Hepatocyte (in vitro differentiated cells): ENCODE results near the gene CIZ1. TPM values are rescaled to one million over a fixed set of nuclear protein-coding genes. Genes with fewer than 3 reads are reported as not detected.

ENCODE experiments used
- DNase-seq: peaks from one replicate; pipeline ENCODE4 v3.0.0-alpha.2; 2016; ENCODE audit warnings: low spot score
- H2AFZ ChIP-seq: fragments of 200-600 bp; sonication (generic); 2 replicates; pipeline ENCODE4 v1.6.0; 2016; ENCODE audit warnings: antibody characterized with exemption, mild to moderate bottlenecking
- H3K27ac ChIP-seq: fragments of 200-600 bp; sonication (generic); 2 replicates; pipeline ENCODE4 v1.5.1; 2016; ENCODE audit warnings: mild to moderate bottlenecking
- H3K27me3 ChIP-seq: fragments of 200-600 bp; sonication (generic); 2 replicates; pipeline ENCODE4 v1.6.1; 2016
- H3K36me3 ChIP-seq: fragments of 200-600 bp; sonication (generic); replicated peaks from 2 replicates; pipeline ENCODE4 v1.5.1; 2016; ENCODE audit warnings: low read depth; ENCODE audit not compliant: insufficient read depth
- H3K4me1 ChIP-seq: fragments of 200-600 bp; sonication (generic); 2 replicates; pipeline ENCODE4 v1.5.1; 2016; ENCODE audit warnings: mild to moderate bottlenecking, moderate library complexity; ENCODE audit not compliant: insufficient read depth
- H3K4me2 ChIP-seq: fragments of 200-600 bp; sonication (generic); 2 replicates; pipeline ENCODE4 v1.6.0; 2016
- H3K4me3 ChIP-seq: fragments of 200-600 bp; sonication (generic); 2 replicates; pipeline ENCODE4 v1.5.1; 2016; ENCODE audit warnings: mild to moderate bottlenecking
- H3K79me2 ChIP-seq: fragments of 200-600 bp; sonication (generic); 2 replicates; pipeline ENCODE4 v1.6.0; 2017; ENCODE audit warnings: mild to moderate bottlenecking
- H3K9me2 ChIP-seq: fragments of 200-600 bp; sonication (generic); replicated peaks from 2 replicates; pipeline ENCODE4 v1.6.0; 2017; ENCODE audit warnings: mild to moderate bottlenecking; ENCODE audit not compliant: insufficient read depth
- H3K9me3 ChIP-seq: fragments of 200-600 bp; sonication (generic); 2 replicates; pipeline ENCODE4 v1.5.1; 2016; ENCODE audit warnings: low read depth, mild to moderate bottlenecking
- H4K20me1 ChIP-seq: fragments of 200-600 bp; sonication (generic); 2 replicates; pipeline ENCODE4 v1.6.0; 2016; ENCODE audit warnings: mild to moderate bottlenecking; ENCODE audit not compliant: insufficient read depth, poor library complexity, severe bottlenecking
- EZH2 ChIP-seq: fragments of 200-600 bp; sonication (generic); IDR thresholded peaks from 2 replicates; pipeline ENCODE4 v1.6.1; 2016; ENCODE audit warnings: antibody characterized with exemption, mild to moderate bottlenecking, borderline replicate concordance
- EZH2phosphoT487 ChIP-seq: fragments of 200-600 bp; sonication (generic); IDR thresholded peaks from one replicate; pipeline ENCODE4 v1.6.1; 2018; ENCODE audit warnings: antibody characterized with exemption, mild to moderate bottlenecking, low read depth, moderate library complexity; ENCODE audit not compliant: unreplicated experiment, severe bottlenecking
- WGBS: methylation state at CpG from one replicate; pipeline ENCODE4 v1.1.6; 2016; ENCODE audit warnings: low lambda C conversion rate; ENCODE audit errors: missing lambda C conversion rate; 5-methylcytosine and 5-hydroxymethylcytosine counted together
- polyA plus RNA-seq: library from polyadenylated mRNA; unstranded; fragments of >200 nt; fragmentation: Nextera tagmentation; extraction: Ambion mirVana; gene quantifications from 2 replicates; pipeline ENCODE4 v1.2.1, GENCODE V29; 2016
- total RNA-seq: library from RNA; depleted of rRNA; stranded (reverse); fragments of >200 nt; gene quantifications from 2 replicates; pipeline ENCODE4 v1.2.3, GENCODE V29; 2014
- TF ChIP-seq, protein P1 (sequence below): fragments of 200-600 bp; sonication (generic); IDR thresholded peaks from 2 replicates; pipeline ENCODE4 v1.5.1; 2016; ENCODE audit warnings: antibody characterized with exemption, mild to moderate bottlenecking; ENCODE audit not compliant: poor library complexity

Gene CIZ1
- total and polyA plus RNA-seq, 2 experiments from 2014 or later: 31.0 to 85.6 TPM

GRCh38 chr9:128146591-128147120 is 44.7 kb downstream of the CIZ1 start:
- TF ChIP-seq EZH2 (no peak), EZH2phosphoT487 (no peak)
- TF ChIP-seq, protein P1, sequence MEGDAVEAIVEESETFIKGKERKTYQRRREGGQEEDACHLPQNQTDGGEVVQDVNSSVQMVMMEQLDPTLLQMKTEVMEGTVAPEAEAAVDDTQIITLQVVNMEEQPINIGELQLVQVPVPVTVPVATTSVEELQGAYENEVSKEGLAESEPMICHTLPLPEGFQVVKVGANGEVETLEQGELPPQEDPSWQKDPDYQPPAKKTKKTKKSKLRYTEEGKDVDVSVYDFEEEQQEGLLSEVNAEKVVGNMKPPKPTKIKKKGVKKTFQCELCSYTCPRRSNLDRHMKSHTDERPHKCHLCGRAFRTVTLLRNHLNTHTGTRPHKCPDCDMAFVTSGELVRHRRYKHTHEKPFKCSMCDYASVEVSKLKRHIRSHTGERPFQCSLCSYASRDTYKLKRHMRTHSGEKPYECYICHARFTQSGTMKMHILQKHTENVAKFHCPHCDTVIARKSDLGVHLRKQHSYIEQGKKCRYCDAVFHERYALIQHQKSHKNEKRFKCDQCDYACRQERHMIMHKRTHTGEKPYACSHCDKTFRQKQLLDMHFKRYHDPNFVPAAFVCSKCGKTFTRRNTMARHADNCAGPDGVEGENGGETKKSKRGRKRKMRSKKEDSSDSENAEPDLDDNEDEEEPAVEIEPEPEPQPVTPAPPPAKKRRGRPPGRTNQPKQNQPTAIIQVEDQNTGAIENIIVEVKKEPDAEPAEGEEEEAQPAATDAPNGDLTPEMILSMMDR: no peak
- DNase-seq: no peak
- peaks cover 10% of the 10 kb centered on the region for H3K4me1 ChIP-seq
- 93% methylated on average over 8 of the region's 8 CpGs for WGBS
- no peaks in the 10 kb centered on the region for H3K36me3 ChIP-seq
- H3K27me3 ChIP-seq: no peaks in the 10 kb centered on the region
- no peaks in the 10 kb centered on the region for H3K79me2 ChIP-seq
- H2AFZ ChIP-seq: no peak overlapping the region
- no peak overlapping the region for H3K4me3 ChIP-seq
- no peak overlapping the region for H3K4me2 ChIP-seq
- H3K27ac ChIP-seq: no peak overlapping the region
- H3K9me3 ChIP-seq: no peaks in the 10 kb centered on the region
- no peaks in the 10 kb centered on the region for H3K9me2 ChIP-seq
- no peaks in the 10 kb centered on the region for H4K20me1 ChIP-seq

DNA sequence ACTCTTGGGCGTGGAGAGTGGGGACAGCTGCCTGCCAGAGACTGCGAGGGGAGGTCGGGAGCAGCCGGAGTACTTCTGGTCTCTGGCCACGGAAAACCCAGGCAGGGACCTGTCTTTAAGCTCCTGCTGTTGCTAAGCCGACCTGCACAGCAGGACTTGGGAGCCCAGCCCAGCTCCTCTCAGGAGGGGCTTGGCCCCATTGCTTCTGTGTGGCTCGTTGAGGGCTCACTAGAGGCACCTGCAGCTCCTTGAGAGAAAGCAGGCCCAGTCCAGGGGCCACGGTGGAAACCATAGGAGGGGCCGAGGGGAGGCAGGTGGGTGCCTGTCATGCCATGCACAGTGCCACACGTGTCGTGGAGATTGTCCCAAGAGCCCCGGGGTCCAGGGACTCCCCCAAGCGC is 45.4 kb downstream of the CIZ1 start:
- Histone ChIP-seq H3K79me2 (no peaks in the 10 kb centered on the region), H3K36me3 (no peaks in the 10 kb centered on the region), H3K27me3 (no peaks in the 10 kb centered on the region), H3K9me2 (no peaks in the 10 kb centered on the region), H2AFZ (no peak overlapping the region), H4K20me1 (no peaks in the 10 kb centered on the region), H3K9me3 (no peaks in the 10 kb centered on the region), H3K4me2 (no peak overlapping the region), H3K4me1 (peaks cover 10% of the 10 kb centered on the region), H3K27ac (peak overlapping the region; percentile 19), H3K4me3 (no peak overlapping the region)
- 86% methylated on average over 13 of the region's 13 CpGs for WGBS
- DNase-seq: no peak
- no peak for TF ChIP-seq EZH2phosphoT487
- TF ChIP-seq EZH2: no peak
- TF ChIP-seq, protein P1: no peak

DNA sequence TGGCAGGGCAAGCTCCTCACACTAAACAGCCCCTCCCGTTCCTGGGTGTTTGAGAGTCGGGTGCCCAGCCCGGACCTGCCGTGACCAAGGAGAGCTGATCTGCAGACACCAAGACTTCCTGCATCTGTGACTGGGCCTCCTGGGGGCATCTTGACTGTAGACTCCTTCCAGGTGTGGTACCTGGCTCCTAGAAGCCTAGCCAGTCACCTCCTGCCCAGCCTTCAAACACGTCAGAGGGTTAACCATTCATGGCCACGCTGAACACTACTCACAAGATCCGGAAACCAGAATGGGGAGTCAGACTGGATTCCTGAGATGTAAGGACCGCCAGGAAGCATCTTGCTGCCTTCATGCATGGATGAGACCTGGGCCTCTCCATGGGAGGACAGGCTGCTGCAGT is 45.8 kb downstream of the CIZ1 start:
- Histone ChIP-seq H3K36me3 (no peaks in the 10 kb centered on the region), H3K9me2 (no peaks in the 10 kb centered on the region), H3K79me2 (no peaks in the 10 kb centered on the region), H3K27ac (no peak overlapping the region), H3K4me1 (peaks cover 10% of the 10 kb centered on the region), H4K20me1 (no peaks in the 10 kb centered on the region), H3K4me2 (no peak overlapping the region), H2AFZ (no peak overlapping the region), H3K9me3 (no peaks in the 10 kb centered on the region), H3K4me3 (no peak overlapping the region), H3K27me3 (no peaks in the 10 kb centered on the region)
- no peak for DNase-seq
- WGBS: 74% methylated on average over 8 of the region's 8 CpGs
- TF ChIP-seq EZH2: no peak
- TF ChIP-seq, protein P1: no peak
- TF ChIP-seq EZH2phosphoT487: no peak
